ENCODE results near the gene DNAJC18. TPM values are rescaled to one million over a fixed set of nuclear protein-coding genes. Genes with fewer than 3 reads are reported as not detected.

Gene DNAJC18
- total RNA-seq, 4 donors from 2014 or later = 7.6 to 27.7 (median 14.5) TPM

DNA sequence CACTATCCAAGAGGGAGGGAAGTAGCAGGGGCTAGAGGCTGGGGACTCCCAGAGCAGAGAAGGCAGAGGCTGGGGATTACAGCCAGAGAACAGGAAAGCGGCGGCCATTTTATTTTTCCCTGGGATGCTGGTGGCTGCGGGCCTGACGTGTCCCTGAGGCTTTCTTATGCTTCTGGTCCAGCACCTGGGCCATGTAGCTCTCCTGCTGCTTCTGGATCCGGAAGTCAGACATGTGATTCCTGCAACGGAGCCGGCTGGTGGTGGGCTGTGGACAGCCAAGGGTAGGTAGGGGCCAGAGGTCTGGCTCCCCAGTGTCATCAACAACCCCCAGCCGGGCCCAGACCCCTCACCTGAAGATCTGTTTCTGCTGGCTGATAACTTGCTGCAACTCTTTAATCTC, 42.6 kb downstream of the DNAJC18 start:
- no peaks in the 10 kb centered on the region for H3K9me3 ChIP-seq
- no peak for TF ChIP-seq EP300 (IDR thresholded peaks at IDR 0.05)
- no peak for TF ChIP-seq POLR2A (IDR thresholded peaks at IDR 0.05)
- TF ChIP-seq, protein P1, sequence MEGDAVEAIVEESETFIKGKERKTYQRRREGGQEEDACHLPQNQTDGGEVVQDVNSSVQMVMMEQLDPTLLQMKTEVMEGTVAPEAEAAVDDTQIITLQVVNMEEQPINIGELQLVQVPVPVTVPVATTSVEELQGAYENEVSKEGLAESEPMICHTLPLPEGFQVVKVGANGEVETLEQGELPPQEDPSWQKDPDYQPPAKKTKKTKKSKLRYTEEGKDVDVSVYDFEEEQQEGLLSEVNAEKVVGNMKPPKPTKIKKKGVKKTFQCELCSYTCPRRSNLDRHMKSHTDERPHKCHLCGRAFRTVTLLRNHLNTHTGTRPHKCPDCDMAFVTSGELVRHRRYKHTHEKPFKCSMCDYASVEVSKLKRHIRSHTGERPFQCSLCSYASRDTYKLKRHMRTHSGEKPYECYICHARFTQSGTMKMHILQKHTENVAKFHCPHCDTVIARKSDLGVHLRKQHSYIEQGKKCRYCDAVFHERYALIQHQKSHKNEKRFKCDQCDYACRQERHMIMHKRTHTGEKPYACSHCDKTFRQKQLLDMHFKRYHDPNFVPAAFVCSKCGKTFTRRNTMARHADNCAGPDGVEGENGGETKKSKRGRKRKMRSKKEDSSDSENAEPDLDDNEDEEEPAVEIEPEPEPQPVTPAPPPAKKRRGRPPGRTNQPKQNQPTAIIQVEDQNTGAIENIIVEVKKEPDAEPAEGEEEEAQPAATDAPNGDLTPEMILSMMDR (IDR thresholded peaks at IDR 0.05) = no peak
- TF ChIP-seq POLR2AphosphoS5 (IDR thresholded peaks at IDR 0.05) = no peak
- H3K4me1 ChIP-seq = peaks cover 0 to 41% (median 20%) of the 10 kb centered on the region in 3 donors
- H3K4me3 ChIP-seq = no peak overlapping the region
- peak overlapping the region in 1 of 4 donors; percentile 40 for H3K27ac ChIP-seq
- no peak for ATAC-seq
- H3K36me3 ChIP-seq = peaks cover 0 to 7% of the 10 kb centered on the region in 2 donors
- WGBS, 2 donors (ENCODE audit: low coverage in 1 of 2) = 80% methylated on average over 1 of the region's 8 CpGs; no CpG with 5 or more reads in 1 of the 2 donors
- H3K27me3 ChIP-seq = peaks cover 35% of the 10 kb centered on the region

DNA sequence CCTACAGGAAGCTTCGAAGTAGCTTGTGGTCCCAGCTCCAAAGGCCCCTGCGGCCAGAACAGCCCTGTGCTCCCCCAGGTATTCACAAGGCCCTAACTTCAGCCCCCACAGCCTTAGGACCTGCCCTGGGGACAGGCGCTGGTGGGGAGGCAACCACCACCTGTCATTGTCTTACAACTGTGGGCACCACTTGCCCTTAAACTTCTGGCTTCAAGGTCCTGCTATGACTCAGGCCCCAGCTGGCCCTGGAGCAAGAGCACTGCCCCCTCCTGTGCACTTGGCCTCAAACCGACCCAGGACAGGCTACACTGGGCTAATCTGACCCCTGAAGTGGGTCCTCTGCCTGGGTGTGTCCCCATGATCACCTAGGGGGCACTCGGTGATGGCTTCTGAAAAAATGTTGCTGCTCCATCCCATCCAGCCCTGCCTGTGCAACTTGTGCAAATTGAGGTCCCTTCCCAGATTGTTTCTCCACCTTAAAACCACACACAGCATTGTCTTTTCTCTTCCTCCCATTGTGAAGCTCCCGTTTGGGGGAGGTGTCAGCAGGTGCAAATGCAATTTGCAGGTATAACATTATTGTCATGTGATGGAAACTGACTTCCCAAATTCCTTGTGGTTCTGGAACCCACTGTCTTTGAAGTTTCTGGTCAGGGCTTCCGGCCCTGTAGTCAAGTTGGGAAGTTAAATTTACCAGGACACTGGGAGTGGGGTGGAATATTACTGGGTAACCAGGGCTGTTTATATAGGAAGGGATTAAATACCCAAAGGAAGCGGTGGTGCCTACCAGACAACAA, 43.3 kb downstream of the DNAJC18 start:
- peak overlapping the region in 3 of 4 donors; percentile 82 to 85 (median 83) for H3K27ac ChIP-seq
- peaks cover 0 to 47% (median 26%) of the 10 kb centered on the region in 3 donors for H3K4me1 ChIP-seq
- no peak for ATAC-seq

GRCh38 chr5:139394654-139395566, 44.4 kb downstream of the DNAJC18 start, which contains the start of gene PROB1:
TSS of gene PROB1 (minus strand) at chr5:139395104. CDS start at chr5:139395081, 23 bp downstream.
- H3K4me3 ChIP-seq = peak within 1 kb of the TSS; percentile 49 to 63
- H3K36me3 ChIP-seq = no peaks in the 10 kb centered on the region
- peaks cover 0 to 54% (median 26%) of the 10 kb centered on the region in 3 donors for H3K4me1 ChIP-seq
- H3K27ac ChIP-seq = peak within 1 kb of the TSS; percentile 41 to 85 (median 82)
- ATAC-seq = peak; percentile 63
- WGBS, 2 donors (ENCODE audit: low coverage in 1 of 2) = 100% methylated on average over 2 of the region's 76 CpGs; no CpG with 5 or more reads in 1 of the 2 donors
- TF ChIP-seq, protein P1 (IDR thresholded peaks at IDR 0.05) = no peak
- no peak for TF ChIP-seq POLR2AphosphoS5 (IDR thresholded peaks at IDR 0.05)
- no peak for TF ChIP-seq EP300 (IDR thresholded peaks at IDR 0.05)
- TF ChIP-seq POLR2A (IDR thresholded peaks at IDR 0.05) = peak in 1 of 2 donors; percentile 6
- peaks cover 35% of the 10 kb centered on the region for H3K27me3 ChIP-seq
- H3K9me3 ChIP-seq = no peaks in the 10 kb centered on the region

More for the DNA sequence above, 43.3 kb downstream of the DNAJC18 start:
- H3K36me3 ChIP-seq = peaks cover 0 to 6% of the 10 kb centered on the region in 2 donors
- 100% methylated on average over 1 to 3 of the region's 8 CpGs for WGBS, 2 donors (ENCODE audit: low coverage in 1 of 2)
- no peaks in the 10 kb centered on the region for H3K9me3 ChIP-seq
- H3K4me3 ChIP-seq = no peak overlapping the region
- peaks cover 35% of the 10 kb centered on the region for H3K27me3 ChIP-seq
- TF ChIP-seq POLR2AphosphoS5 (IDR thresholded peaks at IDR 0.05) (no peak), EP300 (IDR thresholded peaks at IDR 0.05) (no peak), POLR2A (IDR thresholded peaks at IDR 0.05) (no peak)
- TF ChIP-seq, protein P1 (IDR thresholded peaks at IDR 0.05) = no peak

- WGBS, 2 donors (ENCODE audit: low coverage in 1 of 2) = no CpG with 5 or more reads among the region's 62 CpGs
- peak overlapping the region; percentile 41 to 85 (median 82) for H3K27ac ChIP-seq
- no peaks in the 10 kb centered on the region for H3K9me3 ChIP-seq
- ATAC-seq = peak; percentile 61
- peaks cover 0 to 54% (median 26%) of the 10 kb centered on the region in 3 donors for H3K4me1 ChIP-seq
- peak overlapping the region; percentile 49 to 63 for H3K4me3 ChIP-seq
- TF ChIP-seq, protein P1 (IDR thresholded peaks at IDR 0.05) = peak in 3 of 4 experiments; percentile 40 to 58 (median 43)
- TF ChIP-seq EP300 (IDR thresholded peaks at IDR 0.05) = no peak
- H3K27me3 ChIP-seq = peaks cover 35% of the 10 kb centered on the region
- no peaks in the 10 kb centered on the region for H3K36me3 ChIP-seq
These were observed 45.1 kb downstream of the DNAJC18 start for GRCh38 chr5:139394123-139394653.

All from gastroesophageal sphincter (tissue), 4 donors.